SH-SY5Y (cell line): ENCODE data around the gene SCP2.

Source experiments
- GATA2 ChIP-seq: IDR thresholded peaks from 2 replicates; pipeline ENCODE4 v1.6.1; 2011; ENCODE audit warnings: mild to moderate bottlenecking, low read depth, low read length
- GATA3 ChIP-seq: IDR thresholded peaks from 2 replicates; pipeline ENCODE4 v1.6.1; 2011; ENCODE audit warnings: low read depth, mild to moderate bottlenecking, low read length, moderate library complexity

GRCh38 chr1:53065391-53065790 is 138.3 kb downstream of the SCP2 start:
- TF ChIP-seq GATA2: no peak
- TF ChIP-seq GATA3: no peak
